NCI-H446 treated with DMSO at 0.1 percent for 48 hours (cell line): ENCODE data around the gene CRHR2.

Experiments used
- DNase-seq: peaks from one replicate; lab custom pipeline; 2025; lab: John Stamatoyannopoulos, UW

Gene CRHR2

GRCh38 chr7:30618080-30618676 lies 64.1 kb downstream of the CRHR2 start:
- no peak for DNase-seq

GRCh38 chr7:30617359-30617758 lies 64.9 kb downstream of the CRHR2 start:
- no peak for DNase-seq

GRCh38 chr7:30616318-30616717 lies 65.9 kb downstream of the CRHR2 start:
- no peak for DNase-seq

- DNase-seq: no peak
Observed at GRCh38 chr7:30613366-30614325, 68.6 kb downstream of the CRHR2 start.

- DNase-seq: no peak
Observed at GRCh38 chr7:30612658-30613265, 69.5 kb downstream of the CRHR2 start.

GRCh38 chr7:30605832-30606231 lies 76.4 kb downstream of the CRHR2 start:
- no peak for DNase-seq

- no peak for DNase-seq
Observed at GRCh38 chr7:30604901-30605300, 77.4 kb downstream of the CRHR2 start.
